HG03064 (cell line): ENCODE data around the gene TIMM10B.

Experiments used
- ATAC-seq: cut with Tn5 transposase; IDR thresholded peaks from one replicate; pipeline ENCODE4 v1.9.1; 2021; ENCODE audit warnings: low read depth; ENCODE audit not compliant: unreplicated experiment

Gene TIMM10B

GRCh38 chr11:6481012-6481923 lies at the start of gene TIMM10B, which contains the start of gene ARFIP2:
TSS of gene TIMM10B (plus strand) at chr11:6481501. CDS start at chr11:6481517, 16 bp downstream.
TSS of gene ARFIP2 (minus strand) at chr11:6481331. CDS start at chr11:6480421, 910 bp downstream.
- ATAC-seq = peak; percentile 99

GRCh38 chr11:6431861-6432260 lies 49.4 kb upstream of the TIMM10B start:
- ATAC-seq = no peak

- no peak for ATAC-seq
Measured at GRCh38 chr11:6433998-6434660, 47.2 kb upstream of the TIMM10B start.

- ATAC-seq = no peak
Measured at GRCh38 chr11:6437423-6437822, 43.9 kb upstream of the TIMM10B start.

- ATAC-seq = no peak
Measured at GRCh38 chr11:6437993-6438392, 43.3 kb upstream of the TIMM10B start.

- ATAC-seq = no peak
Measured at GRCh38 chr11:6438979-6439571, 42.2 kb upstream of the TIMM10B start.

- no peak for ATAC-seq
Measured at GRCh38 chr11:6440906-6441358, 40.4 kb upstream of the TIMM10B start, which contains the start of gene HPX. TSS of gene HPX (minus strand) at chr11:6440987. CDS start at chr11:6440963, 24 bp downstream.

- no peak for ATAC-seq
Measured at GRCh38 chr11:6442441-6442840, 38.9 kb upstream of the TIMM10B start.

GRCh38 chr11:6443269-6444003 lies 37.9 kb upstream of the TIMM10B start:
- peak; percentile 67 for ATAC-seq

- ATAC-seq = no peak
Measured at GRCh38 chr11:6448574-6448973, 32.7 kb upstream of the TIMM10B start.

- ATAC-seq = no peak
Measured at GRCh38 chr11:6452219-6452618, 29.1 kb upstream of the TIMM10B start.

- no peak for ATAC-seq
Measured at GRCh38 chr11:6453152-6453551, 28.1 kb upstream of the TIMM10B start.

- no peak for ATAC-seq
Measured at GRCh38 chr11:6455070-6455469, 26.2 kb upstream of the TIMM10B start.

- ATAC-seq = no peak
Measured at GRCh38 chr11:6456361-6457073, 24.8 kb upstream of the TIMM10B start.

- ATAC-seq = no peak
Measured at GRCh38 chr11:6457581-6458320, 23.6 kb upstream of the TIMM10B start.

GRCh38 chr11:6458352-6459098 lies 22.8 kb upstream of the TIMM10B start:
- ATAC-seq = no peak

GRCh38 chr11:6459099-6459450 lies 22.2 kb upstream of the TIMM10B start:
- no peak for ATAC-seq

- peak; percentile 73 for ATAC-seq
Measured at GRCh38 chr11:6468712-6469495, 12.4 kb upstream of the TIMM10B start.
